Esophagus squamous epithelium (tissue), 5 donors: Measurements from ENCODE around the gene RIMS4. TPM values are rescaled to one million over a fixed set of nuclear protein-coding genes. Genes with fewer than 3 reads are reported as not detected.

Source experiments
- DNase-seq: peaks from one replicate; lab custom pipeline; 2025; lab: John Stamatoyannopoulos, UW
- H3K27ac ChIP-seq, 4 donors: fragments of 200-600 bp; sonication (generic); one replicate each; pipeline ENCODE4 v1.5.1; 2016 to 2019; ENCODE audit warnings: mild to moderate bottlenecking in 1 of 4
- H3K27me3 ChIP-seq, 4 donors: fragments of 200-600 bp; sonication (generic); 1 replicate in 3 of 4; 2 replicates in 1 of 4; pipeline versions ENCODE4 v1.5.1 to v1.6.0; 2017 to 2021; ENCODE audit warnings: antibody characterized with exemption in 1 of 4
- H3K36me3 ChIP-seq, 3 donors: fragments of 200-600 bp; sonication (generic); one replicate each; pipeline ENCODE4 v1.5.1; 2016 to 2019
- H3K4me1 ChIP-seq, 3 donors: fragments of 200-600 bp; sonication (generic); one replicate each; pipeline ENCODE4 v1.5.1; 2017 to 2019
- H3K4me3 ChIP-seq, 4 donors: fragments of 200-600 bp; sonication (generic); 1 replicate in 3 of 4; 2 replicates in 1 of 4; pipeline ENCODE4 v1.5.1; 2016 to 2019; ENCODE audit warnings: mild to moderate bottlenecking in 2 of 4, moderate library complexity in 1 of 4
- H3K9me3 ChIP-seq, 3 donors: fragments of 200-600 bp; sonication (generic); one replicate each; pipeline ENCODE4 v1.5.1; 2016 to 2019
- POLR2A ChIP-seq, 4 donors: fragments of 450-650 bp; IDR thresholded peaks; one replicate each; pipeline ENCODE4 v1.6.1; 2017; ENCODE audit warnings: antibody characterized with exemption in 4 of 4, mild to moderate bottlenecking in 4 of 4, moderate library complexity in 3 of 4
- WGBS, 2 donors: methylation state at CpG; one replicate each; pipeline ENCODE4 v1.1.5; 2018; 5-methylcytosine and 5-hydroxymethylcytosine counted together
- intact Hi-C: fragments of 100-400 bp; cut with DNase I; formaldehyde crosslinking; loops from one replicate; pipeline ENCODE4 v1.15.0; 2022
- total RNA-seq, 4 donors: library from RNA; depleted of rRNA; stranded (reverse); fragments of >200 nt; gene quantifications; one replicate each; pipeline ENCODE4 v1.1.0, GENCODE V29; 2016
- TF ChIP-seq, protein P1 (sequence below), 6 experiments: fragments of 450-650 bp in 4 of 6; fragments of 200-600 bp in 2 of 6; sonication (generic) in 2 of 6; IDR thresholded peaks; one replicate each; pipeline ENCODE4 v1.5.1; 2016 to 2019; ENCODE audit warnings: antibody characterized with exemption in 6 of 6, mild to moderate bottlenecking in 4 of 6, moderate library complexity in 4 of 6
- donor health status: DM: yes; HTN: yes; CAD: no.

The RIMS4 gene
- total RNA-seq, 4 donors from 2014 or later: 0.32 to 1.7 TPM; not detected in 2

DNA sequence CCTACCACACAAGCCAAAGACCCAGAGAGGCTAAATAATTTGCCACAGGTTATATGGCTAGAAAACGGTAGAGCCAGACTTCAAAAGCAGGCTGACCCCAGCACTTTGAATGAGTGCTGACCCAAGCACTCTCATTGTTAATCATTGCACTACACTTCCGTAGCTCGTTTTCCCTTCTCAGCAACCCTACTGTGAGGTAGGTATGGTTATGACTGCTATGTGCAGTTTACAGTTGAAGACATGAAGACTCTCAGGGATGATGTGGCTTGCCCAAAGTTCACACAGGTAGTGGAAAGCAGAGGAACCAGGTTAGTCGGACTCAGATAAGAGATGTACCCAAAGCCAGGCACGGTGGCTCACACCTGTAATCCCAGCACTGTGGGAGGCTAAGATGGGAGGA, 33.5 kb upstream of the RIMS4 start:
- H3K4me3 ChIP-seq: no peak overlapping the region
- peaks cover 0 to 56% (median 0%) of the 10 kb centered on the region in 4 donors for H3K27me3 ChIP-seq
- no peaks in the 10 kb centered on the region for H3K36me3 ChIP-seq
- intact Hi-C loops: no loop called here
- no peak for DNase-seq
- no peak overlapping the region for H3K27ac ChIP-seq
- no peak for TF ChIP-seq POLR2A (IDR thresholded peaks at IDR 0.05)
- TF ChIP-seq, protein P1, sequence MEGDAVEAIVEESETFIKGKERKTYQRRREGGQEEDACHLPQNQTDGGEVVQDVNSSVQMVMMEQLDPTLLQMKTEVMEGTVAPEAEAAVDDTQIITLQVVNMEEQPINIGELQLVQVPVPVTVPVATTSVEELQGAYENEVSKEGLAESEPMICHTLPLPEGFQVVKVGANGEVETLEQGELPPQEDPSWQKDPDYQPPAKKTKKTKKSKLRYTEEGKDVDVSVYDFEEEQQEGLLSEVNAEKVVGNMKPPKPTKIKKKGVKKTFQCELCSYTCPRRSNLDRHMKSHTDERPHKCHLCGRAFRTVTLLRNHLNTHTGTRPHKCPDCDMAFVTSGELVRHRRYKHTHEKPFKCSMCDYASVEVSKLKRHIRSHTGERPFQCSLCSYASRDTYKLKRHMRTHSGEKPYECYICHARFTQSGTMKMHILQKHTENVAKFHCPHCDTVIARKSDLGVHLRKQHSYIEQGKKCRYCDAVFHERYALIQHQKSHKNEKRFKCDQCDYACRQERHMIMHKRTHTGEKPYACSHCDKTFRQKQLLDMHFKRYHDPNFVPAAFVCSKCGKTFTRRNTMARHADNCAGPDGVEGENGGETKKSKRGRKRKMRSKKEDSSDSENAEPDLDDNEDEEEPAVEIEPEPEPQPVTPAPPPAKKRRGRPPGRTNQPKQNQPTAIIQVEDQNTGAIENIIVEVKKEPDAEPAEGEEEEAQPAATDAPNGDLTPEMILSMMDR (IDR thresholded peaks at IDR 0.05): no peak
- no peaks in the 10 kb centered on the region for H3K9me3 ChIP-seq
- 56 to 77% methylated on average over 5 of the region's 5 CpGs for WGBS, 2 donors
- H3K4me1 ChIP-seq: no peaks in the 10 kb centered on the region

DNA sequence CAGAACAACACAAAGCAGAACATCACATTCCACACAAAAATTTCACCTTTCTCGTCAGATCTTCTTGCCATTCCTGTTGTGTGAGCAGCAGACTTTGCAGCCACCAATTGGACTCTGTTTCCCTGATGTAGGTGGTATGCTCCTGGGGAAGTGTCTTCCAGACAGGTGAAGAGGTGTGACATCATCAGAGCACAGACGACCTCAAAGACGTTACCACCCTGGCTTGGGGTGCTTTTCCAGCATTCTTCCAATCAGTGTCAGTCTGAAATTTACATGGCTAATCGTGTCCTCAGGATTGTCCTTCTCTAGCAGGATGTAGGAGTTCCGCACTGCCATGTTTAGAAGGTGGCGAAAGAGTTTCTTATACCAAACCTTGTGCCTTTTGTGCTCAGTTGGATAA, 31.6 kb upstream of the RIMS4 start:
- Histone ChIP-seq H3K4me1 (no peaks in the 10 kb centered on the region), H3K9me3 (no peaks in the 10 kb centered on the region), H3K36me3 (no peaks in the 10 kb centered on the region), H3K27me3 (peaks cover 0 to 71% (median 0%) of the 10 kb centered on the region in 4 donors), H3K27ac (no peak overlapping the region), H3K4me3 (no peak overlapping the region)
- 70 to 80% methylated on average over 6 of the region's 6 CpGs for WGBS, 2 donors
- TF ChIP-seq, protein P1 (IDR thresholded peaks at IDR 0.05): no peak
- no peak for TF ChIP-seq POLR2A (IDR thresholded peaks at IDR 0.05)
- no peak for DNase-seq
- intact Hi-C loops: no loop called here

DNA sequence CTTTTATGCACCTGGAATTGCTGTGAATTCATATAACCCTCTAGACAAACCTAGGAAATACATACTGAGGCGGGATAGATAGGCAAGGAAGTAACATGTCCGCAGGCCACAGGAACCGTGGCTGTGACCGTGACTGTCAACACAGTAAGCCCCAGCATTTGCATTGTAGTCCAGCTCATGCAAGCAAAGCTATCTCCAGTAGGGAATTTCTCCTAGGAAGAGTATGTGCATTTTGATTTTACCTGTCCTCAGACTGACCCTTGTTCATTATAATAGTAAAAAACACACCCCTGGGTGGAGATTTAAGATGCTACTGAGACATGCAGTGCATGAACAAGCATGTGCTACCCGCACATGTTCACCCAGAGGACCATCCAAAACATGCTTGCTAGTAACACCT, 30.5 kb upstream of the RIMS4 start:
- WGBS, 2 donors: 66 to 71% methylated on average over 4 to 5 of the region's 5 CpGs
- intact Hi-C loops: no loop called here
- H3K36me3 ChIP-seq: no peaks in the 10 kb centered on the region
- no peak for TF ChIP-seq POLR2A (IDR thresholded peaks at IDR 0.05)
- TF ChIP-seq, protein P1 (IDR thresholded peaks at IDR 0.05): no peak
- no peak overlapping the region for H3K27ac ChIP-seq
- no peaks in the 10 kb centered on the region for H3K9me3 ChIP-seq
- H3K27me3 ChIP-seq: peaks cover 0 to 78% (median 0%) of the 10 kb centered on the region in 4 donors
- no peak for DNase-seq
- H3K4me3 ChIP-seq: no peak overlapping the region
- H3K4me1 ChIP-seq: no peaks in the 10 kb centered on the region

DNA sequence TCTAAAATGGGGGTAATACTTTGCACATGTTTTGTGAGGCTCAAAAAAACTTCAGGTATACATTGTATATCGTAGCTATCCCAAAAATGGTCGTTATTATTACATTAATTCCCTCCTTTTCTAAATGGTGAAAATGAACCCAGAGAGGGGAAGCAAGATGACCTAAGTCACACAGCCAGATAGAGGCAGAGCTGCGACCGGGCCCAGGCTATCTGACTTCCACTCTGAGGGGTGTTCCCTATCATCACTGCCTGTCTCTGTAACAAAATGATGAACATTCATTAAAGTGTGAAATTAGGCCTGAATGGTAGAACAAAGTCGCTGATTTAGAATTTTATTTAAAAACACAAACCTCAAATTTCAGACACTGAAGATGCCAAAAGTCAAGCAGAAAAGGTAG, 29.1 kb upstream of the RIMS4 start:
- intact Hi-C loops: no loop called here
- TF ChIP-seq, protein P1 (IDR thresholded peaks at IDR 0.05): no peak
- TF ChIP-seq POLR2A (IDR thresholded peaks at IDR 0.05): no peak
- Histone ChIP-seq H3K27me3 (peaks cover 0 to 74% (median 0%) of the 10 kb centered on the region in 4 donors), H3K4me1 (no peaks in the 10 kb centered on the region), H3K9me3 (no peaks in the 10 kb centered on the region), H3K4me3 (no peak overlapping the region), H3K36me3 (no peaks in the 10 kb centered on the region), H3K27ac (no peak overlapping the region)
- WGBS, 2 donors: 79 to 87% methylated on average over 5 of the region's 5 CpGs
- DNase-seq: no peak

DNA sequence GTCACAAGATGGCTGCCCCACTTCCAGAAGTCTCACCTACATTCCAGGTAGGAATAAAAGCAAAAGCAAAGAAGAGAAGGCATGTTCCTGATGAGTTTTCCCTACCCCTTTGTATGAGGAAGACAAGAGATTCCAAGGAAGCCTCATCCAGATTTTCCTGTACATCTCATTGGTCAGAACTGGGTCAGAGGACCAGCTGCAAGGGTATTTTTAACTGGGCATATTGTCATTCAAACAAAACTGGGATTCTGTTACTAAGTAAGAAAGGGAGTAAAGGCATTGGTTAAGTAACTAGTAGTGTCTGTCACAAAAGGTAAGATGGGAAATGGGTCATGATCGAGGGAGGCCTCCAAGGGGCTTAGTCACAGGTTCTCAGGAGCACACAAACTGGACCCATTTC, 28.2 kb upstream of the RIMS4 start:
- Histone ChIP-seq H3K4me3 (no peak overlapping the region), H3K36me3 (no peaks in the 10 kb centered on the region), H3K27me3 (peaks cover 0 to 71% (median 0%) of the 10 kb centered on the region in 4 donors), H3K4me1 (no peaks in the 10 kb centered on the region), H3K9me3 (no peaks in the 10 kb centered on the region), H3K27ac (no peak overlapping the region)
- WGBS, 2 donors: 76 to 94% methylated on average over 1 of the region's 1 CpG
- no peak for DNase-seq
- no peak for TF ChIP-seq POLR2A (IDR thresholded peaks at IDR 0.05)
- TF ChIP-seq, protein P1 (IDR thresholded peaks at IDR 0.05): no peak
- intact Hi-C loops: no loop called here
